Measurements from ENCODE around the gene WBP2.

DNA sequence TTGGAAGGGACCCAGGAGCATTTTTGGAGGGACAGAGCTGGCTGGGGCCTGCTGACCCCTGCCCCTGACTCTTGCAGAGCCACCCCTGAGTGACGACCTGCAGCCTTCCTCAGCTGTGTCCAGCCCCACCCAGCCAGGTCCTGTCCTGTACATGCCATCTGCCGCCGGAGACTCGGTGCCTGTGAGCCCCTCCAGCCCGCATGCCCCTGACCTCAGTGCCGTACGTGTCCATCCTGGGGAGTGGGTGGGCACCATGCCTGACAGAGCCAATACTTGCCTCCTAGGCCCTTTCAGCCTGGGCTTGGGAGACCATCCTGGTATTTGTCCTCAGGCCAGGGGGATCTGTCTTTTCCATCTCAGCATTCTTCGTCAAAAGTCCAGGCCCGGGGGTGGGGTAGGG is 38.4 kb downstream of the WBP2 start:
- TF ChIP-seq SIN3A (IDR thresholded peaks at IDR 0.05; ENCODE audit: borderline replicate concordance, insufficient read depth, low read length) (no peak), TAF1 (IDR thresholded peaks at IDR 0.05; ENCODE audit: borderline replicate concordance, insufficient read depth, low read length) (no peak)
